OCI-LY7 (cell line): ENCODE results near the gene NR2E1.

Source experiments
- EZH2phosphoT487 ChIP-seq: fragments of 200-600 bp; sonication (generic); IDR thresholded peaks from 2 replicates; pipeline ENCODE4 v1.6.1; 2018; ENCODE audit warnings: low read depth, borderline replicate concordance, mild to moderate bottlenecking, mixed run types, antibody characterized with exemption, low read length, moderate library complexity, mixed read lengths
- TF ChIP-seq, protein P1 (sequence below): fragments of 200-600 bp; sonication (generic); conservative IDR thresholded peaks from 2 replicates; pipeline ENCODE4 v1.5.1; 2014; ENCODE audit warnings: mild to moderate bottlenecking, antibody characterized with exemption, low read length, moderate library complexity, mixed read lengths

DNA sequence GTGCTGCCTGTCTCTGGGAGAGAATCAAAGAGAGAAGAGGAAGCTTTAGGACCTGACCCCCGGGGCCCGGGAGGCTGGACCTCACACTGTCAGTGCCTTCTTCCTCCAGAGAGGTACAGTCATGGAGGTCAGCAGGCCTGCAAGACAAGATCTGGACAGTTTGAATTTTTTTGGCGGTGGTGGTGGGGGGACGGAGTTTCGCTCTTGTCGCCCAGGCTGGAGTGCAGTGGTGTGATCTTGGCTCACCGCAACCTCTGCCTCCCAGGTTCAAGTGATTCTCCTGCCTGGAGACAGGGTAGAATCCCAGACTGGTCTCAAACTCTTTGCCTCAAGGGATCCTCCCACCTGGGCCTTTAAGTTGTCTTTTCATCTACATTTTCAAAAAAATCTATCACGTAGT, 34.4 kb downstream of the NR2E1 start:
- TF ChIP-seq, protein P1, sequence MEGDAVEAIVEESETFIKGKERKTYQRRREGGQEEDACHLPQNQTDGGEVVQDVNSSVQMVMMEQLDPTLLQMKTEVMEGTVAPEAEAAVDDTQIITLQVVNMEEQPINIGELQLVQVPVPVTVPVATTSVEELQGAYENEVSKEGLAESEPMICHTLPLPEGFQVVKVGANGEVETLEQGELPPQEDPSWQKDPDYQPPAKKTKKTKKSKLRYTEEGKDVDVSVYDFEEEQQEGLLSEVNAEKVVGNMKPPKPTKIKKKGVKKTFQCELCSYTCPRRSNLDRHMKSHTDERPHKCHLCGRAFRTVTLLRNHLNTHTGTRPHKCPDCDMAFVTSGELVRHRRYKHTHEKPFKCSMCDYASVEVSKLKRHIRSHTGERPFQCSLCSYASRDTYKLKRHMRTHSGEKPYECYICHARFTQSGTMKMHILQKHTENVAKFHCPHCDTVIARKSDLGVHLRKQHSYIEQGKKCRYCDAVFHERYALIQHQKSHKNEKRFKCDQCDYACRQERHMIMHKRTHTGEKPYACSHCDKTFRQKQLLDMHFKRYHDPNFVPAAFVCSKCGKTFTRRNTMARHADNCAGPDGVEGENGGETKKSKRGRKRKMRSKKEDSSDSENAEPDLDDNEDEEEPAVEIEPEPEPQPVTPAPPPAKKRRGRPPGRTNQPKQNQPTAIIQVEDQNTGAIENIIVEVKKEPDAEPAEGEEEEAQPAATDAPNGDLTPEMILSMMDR: no peak
- TF ChIP-seq EZH2phosphoT487: no peak
